ENCODE data around the gene PRSS27. TPM values are rescaled to one million over a fixed set of nuclear protein-coding genes. Genes with fewer than 3 reads are reported as not detected.

Gene PRSS27
- total RNA-seq, 2 donors from 2014 or later, result 2.1 TPM; not detected in 1

- H3K4me3 ChIP-seq, result no peak overlapping the region
- no peak for TF ChIP-seq CTCF (IDR thresholded peaks at IDR 0.05)
- no peak for TF ChIP-seq POLR2A (IDR thresholded peaks at IDR 0.05)
- 95 to 99% methylated on average over 15 to 22 of the region's 22 CpGs for WGBS, 2 donors
Measured at GRCh38 chr16:2708955-2709587, 11.0 kb downstream of the PRSS27 start.

GRCh38 chr16:2708290-2708639 is 11.8 kb downstream of the PRSS27 start:
- Histone ChIP-seq H3K9me3 (no peaks in the 10 kb centered on the region), H3K36me3 (replicated peaks in 1 of 2; ENCODE audit: insufficient read depth in 1 of 2, low read depth in 2 of 2) (peaks cover 5% of the 10 kb centered on the region in 2 donors), H3K27me3 (no peaks in the 10 kb centered on the region), H3K27ac (no peak overlapping the region), H3K4me1 (no peaks in the 10 kb centered on the region), H3K4me3 (no peak overlapping the region)
- ATAC-seq, result no peak
- intact Hi-C loops (cut with DNase I), result no loop called here
- WGBS, 2 donors, result 88 to 92% methylated on average over 7 to 12 of the region's 14 CpGs
- TF ChIP-seq POLR2A (IDR thresholded peaks at IDR 0.05) (no peak), CTCF (IDR thresholded peaks at IDR 0.05) (no peak)
- no peak for DNase-seq

More at GRCh38 chr16:2708955-2709587, 11.0 kb downstream of the PRSS27 start:
- no peaks in the 10 kb centered on the region for H3K4me1 ChIP-seq
- DNase-seq, result no peak
- peaks cover 5% of the 10 kb centered on the region in 2 donors for H3K36me3 ChIP-seq (replicated peaks in 1 of 2; ENCODE audit: insufficient read depth in 1 of 2, low read depth in 2 of 2)
- no peaks in the 10 kb centered on the region for H3K27me3 ChIP-seq
- H3K27ac ChIP-seq, result no peak overlapping the region
- no peaks in the 10 kb centered on the region for H3K9me3 ChIP-seq
- no peak for ATAC-seq
- intact Hi-C loops (cut with DNase I), result no loop called here

DNA sequence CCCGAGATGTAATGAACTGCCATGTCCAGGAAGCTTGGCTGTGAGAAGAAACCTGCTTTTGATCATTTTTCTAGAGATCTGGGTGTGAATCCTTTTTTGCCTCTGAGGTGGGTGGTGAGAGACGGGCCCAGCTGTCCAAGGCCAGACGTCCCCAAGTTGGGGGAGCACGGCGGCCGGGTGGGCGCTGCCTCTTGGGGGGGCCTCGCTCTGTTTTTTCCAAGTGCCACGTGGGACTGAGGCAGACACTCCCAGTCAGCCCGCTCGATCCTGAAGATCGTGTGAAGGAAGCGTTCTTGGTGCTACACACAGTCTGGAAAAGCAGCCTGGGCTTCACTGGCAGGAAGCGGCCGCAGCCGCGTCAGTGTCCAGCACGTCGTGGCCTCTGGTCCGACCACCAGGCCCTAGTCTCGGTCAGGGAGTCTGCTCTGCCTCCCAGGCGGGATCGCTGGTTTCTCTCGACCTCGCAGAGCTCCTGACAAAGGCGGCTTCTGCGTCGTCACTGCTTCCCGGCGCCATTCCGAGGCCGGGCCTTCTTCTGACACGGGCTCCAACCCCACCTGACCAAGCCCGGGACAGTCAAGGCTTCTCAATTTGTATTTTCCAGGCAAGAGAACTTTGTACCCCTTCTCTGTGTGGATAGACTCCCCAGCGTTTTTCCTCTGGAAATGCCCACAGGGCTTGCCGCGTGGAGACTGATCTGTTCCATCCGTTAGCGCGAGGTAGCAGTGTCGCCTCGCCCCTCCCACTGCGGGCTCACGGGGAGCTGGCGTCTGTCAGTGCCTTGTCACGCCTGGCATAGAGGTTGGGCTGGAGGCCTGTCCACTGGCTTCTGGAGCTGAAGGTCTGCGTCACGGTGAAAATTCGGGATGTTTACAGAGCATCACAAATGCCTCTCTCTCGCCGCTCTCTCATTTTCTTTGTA is 12.4 kb downstream of the PRSS27 start:
- DNase-seq, result no peak
- WGBS, 2 donors, result 90 to 96% methylated on average over 49 of the region's 51 CpGs
- peaks cover 5 to 7% of the 10 kb centered on the region in 2 donors for H3K36me3 ChIP-seq (replicated peaks in 1 of 2; ENCODE audit: insufficient read depth in 1 of 2, low read depth in 2 of 2)

DNA sequence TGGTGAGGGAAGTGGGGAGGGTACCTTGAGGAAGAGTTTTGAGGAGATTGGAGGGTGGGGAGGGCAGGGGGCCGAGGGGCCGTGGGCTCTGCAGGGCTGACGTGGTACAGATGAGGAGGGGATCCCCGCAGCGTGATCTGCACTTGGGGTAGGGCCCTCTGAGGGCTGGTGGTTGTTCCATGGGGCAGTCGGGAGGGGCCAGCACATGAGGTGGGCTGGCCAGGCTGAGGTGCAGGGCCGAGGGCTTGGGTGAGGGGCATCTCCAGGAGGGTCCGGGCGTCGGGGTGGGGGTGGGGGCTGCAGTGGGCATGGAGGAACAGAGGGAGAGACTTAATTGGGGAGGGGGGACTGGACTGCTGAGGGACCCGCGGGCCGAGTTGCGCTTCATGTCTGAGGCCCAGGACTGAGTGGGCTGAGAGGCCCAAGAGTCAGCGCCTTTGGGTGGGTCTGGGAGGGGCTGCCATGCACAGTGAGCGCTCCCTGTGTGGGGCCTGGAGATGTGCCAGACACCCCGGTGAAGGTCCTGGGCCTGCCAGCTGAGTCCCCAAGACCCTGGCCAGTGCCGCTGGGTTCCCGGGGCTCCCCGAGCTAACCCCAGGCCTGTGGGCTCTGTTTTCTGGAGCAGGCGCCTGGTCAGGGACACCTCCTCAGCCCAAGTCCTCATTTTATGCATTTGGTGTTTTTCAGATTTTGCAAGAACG is 13.3 kb downstream of the PRSS27 start:
- TF ChIP-seq CTCF (IDR thresholded peaks at IDR 0.05) (no peak), POLR2A (IDR thresholded peaks at IDR 0.05) (no peak)
- no peak overlapping the region for H3K27ac ChIP-seq
- no peak for DNase-seq
- H3K9me3 ChIP-seq, result no peaks in the 10 kb centered on the region
- ATAC-seq, result no peak
- H3K4me1 ChIP-seq, result no peaks in the 10 kb centered on the region
- H3K27me3 ChIP-seq, result no peaks in the 10 kb centered on the region
- 92 to 96% methylated on average over 21 to 22 of the region's 22 CpGs for WGBS, 2 donors
- H3K4me3 ChIP-seq, result no peak overlapping the region
- intact Hi-C loops (cut with DNase I), result no loop called here
- H3K36me3 ChIP-seq (replicated peaks in 1 of 2; ENCODE audit: insufficient read depth in 1 of 2, low read depth in 2 of 2), result peaks cover 5 to 12% of the 10 kb centered on the region in 2 donors

More for the DNA sequence above, 12.4 kb downstream of the PRSS27 start:
- TF ChIP-seq POLR2A (IDR thresholded peaks at IDR 0.05) (no peak), CTCF (IDR thresholded peaks at IDR 0.05) (no peak)
- Histone ChIP-seq H3K9me3 (no peaks in the 10 kb centered on the region), H3K4me1 (no peaks in the 10 kb centered on the region), H3K27ac (no peak overlapping the region), H3K27me3 (no peaks in the 10 kb centered on the region), H3K4me3 (no peak overlapping the region)
- ATAC-seq, result no peak
- intact Hi-C loops (cut with DNase I), result no loop called here
